NT2/D1 (cell line): ENCODE results near the gene PCBD2.

ENCODE experiments used
- DNase-seq: peaks from one replicate; pipeline ENCODE4 v3.0.0-alpha.2; 2011; ENCODE audit warnings: low read depth, low spot score
- H3K27me3 ChIP-seq: 2 replicates; pipeline ENCODE4 v1.6.0; 2011; ENCODE audit warnings: mild to moderate bottlenecking; ENCODE audit not compliant: insufficient read length, insufficient read depth
- H3K36me3 ChIP-seq: 2 replicates; pipeline ENCODE4 v1.6.1; 2011; ENCODE audit warnings: mild to moderate bottlenecking, low read length, mixed read lengths; ENCODE audit not compliant: insufficient read depth, insufficient read length
- H3K4me1 ChIP-seq: 2 replicates; pipeline ENCODE4 v1.5.1; 2011; ENCODE audit not compliant: insufficient read depth, insufficient read length
- H3K4me3 ChIP-seq: 2 replicates; pipeline ENCODE4 v1.5.1; 2011; ENCODE audit warnings: low read depth; ENCODE audit not compliant: insufficient read length
- H3K9ac ChIP-seq: 2 replicates; pipeline ENCODE4 v1.6.0; 2011; ENCODE audit warnings: low read depth; ENCODE audit not compliant: insufficient read length
- H3K9me3 ChIP-seq: 2 replicates; pipeline ENCODE4 v1.5.1; 2011; ENCODE audit warnings: mild to moderate bottlenecking, low read length; ENCODE audit not compliant: insufficient read depth
- SUZ12 ChIP-seq: IDR thresholded peaks from 2 replicates; pipeline ENCODE4 v1.6.1; 2011; ENCODE audit not compliant: insufficient read length, insufficient read depth; ENCODE audit errors: extremely low read depth
- YY1 ChIP-seq: IDR thresholded peaks from 2 replicates; pipeline ENCODE4 v1.6.1; 2011; ENCODE audit not compliant: insufficient read length, insufficient read depth
- ZNF274 ChIP-seq: IDR thresholded peaks from 2 replicates; pipeline ENCODE4 v1.6.1; 2011; ENCODE audit warnings: mild to moderate bottlenecking, low read depth, low read length

Gene PCBD2

GRCh38 chr5:134965271-134965825 lies 60.4 kb downstream of the PCBD2 start:
- H3K36me3 ChIP-seq, result peaks cover 17% of the 10 kb centered on the region
- no peaks in the 10 kb centered on the region for H3K9me3 ChIP-seq
- no peak for TF ChIP-seq ZNF274
- TF ChIP-seq YY1, result no peak
- TF ChIP-seq SUZ12, result no peak
- H3K9ac ChIP-seq, result no peak overlapping the region
- no peak overlapping the region for H3K4me3 ChIP-seq
- H3K4me1 ChIP-seq, result no peaks in the 10 kb centered on the region
- DNase-seq, result no peak
- H3K27me3 ChIP-seq, result no peaks in the 10 kb centered on the region

GRCh38 chr5:134967607-134968006 lies 62.7 kb downstream of the PCBD2 start, which contains the start of gene CATSPER3:
Gene CATSPER3 (plus strand): TSS chr5:134967907. CDS start chr5:134967992, 85 bp downstream.
- TF ChIP-seq ZNF274 (no peak), YY1 (no peak), SUZ12 (no peak)

GRCh38 chr5:134968055-134968454 lies 63.1 kb downstream of the PCBD2 start:
- DNase-seq, result no peak
- Histone ChIP-seq H3K9ac (no peak overlapping the region), H3K4me3 (no peak overlapping the region), H3K27me3 (no peaks in the 10 kb centered on the region), H3K36me3 (peaks cover 8% of the 10 kb centered on the region), H3K9me3 (no peaks in the 10 kb centered on the region), H3K4me1 (no peaks in the 10 kb centered on the region)
- TF ChIP-seq ZNF274 (no peak), SUZ12 (no peak), YY1 (no peak)

More at GRCh38 chr5:134967607-134968006, 62.7 kb downstream of the PCBD2 start, which contains the start of gene CATSPER3:
- no peaks in the 10 kb centered on the region for H3K4me1 ChIP-seq
- no peaks in the 10 kb centered on the region for H3K9me3 ChIP-seq
- no peak for DNase-seq
- no peaks in the 10 kb centered on the region for H3K27me3 ChIP-seq
- no peak within 1 kb of the TSS for H3K9ac ChIP-seq
- H3K4me3 ChIP-seq, result no peak within 1 kb of the TSS
- H3K36me3 ChIP-seq, result peaks cover 12% of the 10 kb centered on the region

GRCh38 chr5:134969166-134969565 lies 64.2 kb downstream of the PCBD2 start:
- TF ChIP-seq YY1 (no peak), SUZ12 (no peak), ZNF274 (no peak)
- Histone ChIP-seq H3K36me3 (peaks cover 6% of the 10 kb centered on the region), H3K27me3 (no peaks in the 10 kb centered on the region), H3K4me3 (no peak overlapping the region), H3K9me3 (no peaks in the 10 kb centered on the region; the same call in 1 of the 2 replicates), H3K9ac (no peak overlapping the region), H3K4me1 (no peaks in the 10 kb centered on the region)
- DNase-seq, result no peak

- Histone ChIP-seq H3K4me1 (no peaks in the 10 kb centered on the region), H3K9ac (no peak overlapping the region), H3K27me3 (no peaks in the 10 kb centered on the region), H3K36me3 (no peaks in the 10 kb centered on the region), H3K9me3 (peaks cover 50% of the 10 kb centered on the region), H3K4me3 (no peak overlapping the region)
- TF ChIP-seq ZNF274 (no peak), SUZ12 (no peak), YY1 (no peak)
- DNase-seq, result no peak
These were observed 70.3 kb downstream of the PCBD2 start for GRCh38 chr5:134975078-134975715.

- no peak for TF ChIP-seq SUZ12
- TF ChIP-seq YY1, result no peak
- no peak for TF ChIP-seq ZNF274
These were observed 70.9 kb downstream of the PCBD2 start for GRCh38 chr5:134975843-134976242.

GRCh38 chr5:134976841-134977240 lies 71.9 kb downstream of the PCBD2 start:
- H3K9ac ChIP-seq, result no peak overlapping the region
- no peak for TF ChIP-seq YY1
- TF ChIP-seq SUZ12, result no peak
- TF ChIP-seq ZNF274, result no peak
- no peak overlapping the region for H3K4me3 ChIP-seq
- DNase-seq, result peak; percentile 57
- no peaks in the 10 kb centered on the region for H3K36me3 ChIP-seq
- no peaks in the 10 kb centered on the region for H3K4me1 ChIP-seq
- H3K9me3 ChIP-seq, result peaks cover 55% of the 10 kb centered on the region
- H3K27me3 ChIP-seq, result no peaks in the 10 kb centered on the region

More at GRCh38 chr5:134975843-134976242, 70.9 kb downstream of the PCBD2 start:
- Histone ChIP-seq H3K4me1 (no peaks in the 10 kb centered on the region), H3K36me3 (no peaks in the 10 kb centered on the region), H3K9me3 (peaks cover 50% of the 10 kb centered on the region), H3K9ac (no peak overlapping the region), H3K27me3 (no peaks in the 10 kb centered on the region), H3K4me3 (no peak overlapping the region)
- DNase-seq, result no peak
